ENCODE results near the gene FMN2.

DNA sequence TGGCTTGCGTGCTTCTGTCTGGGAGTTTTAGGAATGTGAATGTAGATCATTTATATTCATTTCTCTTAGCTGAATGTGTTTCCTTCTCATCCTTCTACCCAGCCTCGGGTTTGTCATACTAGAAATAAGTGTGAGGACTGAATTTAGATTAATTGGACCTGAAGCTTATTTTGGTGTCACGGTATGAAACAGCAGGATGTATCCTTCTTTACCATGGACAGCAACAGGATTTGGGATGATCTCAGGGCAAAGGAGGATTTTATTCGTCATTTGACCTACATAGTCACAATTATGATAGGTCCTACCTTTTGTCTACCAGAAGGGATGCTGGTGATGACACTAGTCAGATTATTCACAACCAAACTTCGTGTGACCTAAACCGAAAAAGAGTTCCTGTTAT lies 127.4 kb downstream of the FMN2 start:
- TF ChIP-seq, protein P1, sequence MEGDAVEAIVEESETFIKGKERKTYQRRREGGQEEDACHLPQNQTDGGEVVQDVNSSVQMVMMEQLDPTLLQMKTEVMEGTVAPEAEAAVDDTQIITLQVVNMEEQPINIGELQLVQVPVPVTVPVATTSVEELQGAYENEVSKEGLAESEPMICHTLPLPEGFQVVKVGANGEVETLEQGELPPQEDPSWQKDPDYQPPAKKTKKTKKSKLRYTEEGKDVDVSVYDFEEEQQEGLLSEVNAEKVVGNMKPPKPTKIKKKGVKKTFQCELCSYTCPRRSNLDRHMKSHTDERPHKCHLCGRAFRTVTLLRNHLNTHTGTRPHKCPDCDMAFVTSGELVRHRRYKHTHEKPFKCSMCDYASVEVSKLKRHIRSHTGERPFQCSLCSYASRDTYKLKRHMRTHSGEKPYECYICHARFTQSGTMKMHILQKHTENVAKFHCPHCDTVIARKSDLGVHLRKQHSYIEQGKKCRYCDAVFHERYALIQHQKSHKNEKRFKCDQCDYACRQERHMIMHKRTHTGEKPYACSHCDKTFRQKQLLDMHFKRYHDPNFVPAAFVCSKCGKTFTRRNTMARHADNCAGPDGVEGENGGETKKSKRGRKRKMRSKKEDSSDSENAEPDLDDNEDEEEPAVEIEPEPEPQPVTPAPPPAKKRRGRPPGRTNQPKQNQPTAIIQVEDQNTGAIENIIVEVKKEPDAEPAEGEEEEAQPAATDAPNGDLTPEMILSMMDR (conservative IDR thresholded peaks at IDR 0.05), result no peak
- TF ChIP-seq ZFX (IDR thresholded peaks at IDR 0.05), result no peak
